Sigmoid colon (tissue), 4 donors: ENCODE measurements around the gene GRID2.

ENCODE experiments used
- POLR2A ChIP-seq, 2 donors: fragments of 450-650 bp; IDR thresholded peaks; one replicate each; pipeline ENCODE4 v1.6.1; 2016; ENCODE audit warnings: antibody characterized with exemption in 2 of 2, mild to moderate bottlenecking in 2 of 2, moderate library complexity in 2 of 2
- POLR2AphosphoS5 ChIP-seq, 4 donors: sonication (generic); formaldehyde crosslinking; IDR thresholded peaks; one replicate each; pipeline ENCODE4 v1.6.1; 2017; ENCODE audit warnings: antibody characterized with exemption in 4 of 4
- TF ChIP-seq, protein P1 (sequence below), 4 experiments: fragments of 450-650 bp in 3 of 4; fragments of 200-600 bp in 1 of 4; IDR thresholded peaks; one replicate each; pipeline ENCODE4 v1.5.1; 2016 to 2019; ENCODE audit warnings: antibody characterized with exemption in 4 of 4, mild to moderate bottlenecking in 3 of 4, moderate library complexity in 2 of 4

DNA sequence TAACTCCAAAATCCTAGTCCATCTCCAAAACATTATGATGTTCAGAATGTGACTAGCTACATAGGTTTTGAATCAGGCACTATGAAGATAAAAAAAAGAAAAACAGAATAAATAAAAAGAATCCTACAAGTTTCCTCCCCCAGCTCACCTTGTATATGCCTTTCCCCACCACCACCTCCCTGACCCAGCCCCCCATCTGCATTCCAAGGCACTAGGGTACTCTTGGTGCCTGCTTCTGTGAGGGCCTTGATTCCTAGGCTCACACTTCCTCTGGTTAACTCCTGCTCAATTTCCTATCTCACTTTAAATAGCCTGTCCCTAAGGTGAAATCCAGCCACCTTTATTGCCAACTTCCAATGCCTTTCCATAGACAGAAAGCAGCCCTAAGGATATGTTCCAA, 1346.1 kb downstream of the GRID2 start:
- TF ChIP-seq, protein P1, sequence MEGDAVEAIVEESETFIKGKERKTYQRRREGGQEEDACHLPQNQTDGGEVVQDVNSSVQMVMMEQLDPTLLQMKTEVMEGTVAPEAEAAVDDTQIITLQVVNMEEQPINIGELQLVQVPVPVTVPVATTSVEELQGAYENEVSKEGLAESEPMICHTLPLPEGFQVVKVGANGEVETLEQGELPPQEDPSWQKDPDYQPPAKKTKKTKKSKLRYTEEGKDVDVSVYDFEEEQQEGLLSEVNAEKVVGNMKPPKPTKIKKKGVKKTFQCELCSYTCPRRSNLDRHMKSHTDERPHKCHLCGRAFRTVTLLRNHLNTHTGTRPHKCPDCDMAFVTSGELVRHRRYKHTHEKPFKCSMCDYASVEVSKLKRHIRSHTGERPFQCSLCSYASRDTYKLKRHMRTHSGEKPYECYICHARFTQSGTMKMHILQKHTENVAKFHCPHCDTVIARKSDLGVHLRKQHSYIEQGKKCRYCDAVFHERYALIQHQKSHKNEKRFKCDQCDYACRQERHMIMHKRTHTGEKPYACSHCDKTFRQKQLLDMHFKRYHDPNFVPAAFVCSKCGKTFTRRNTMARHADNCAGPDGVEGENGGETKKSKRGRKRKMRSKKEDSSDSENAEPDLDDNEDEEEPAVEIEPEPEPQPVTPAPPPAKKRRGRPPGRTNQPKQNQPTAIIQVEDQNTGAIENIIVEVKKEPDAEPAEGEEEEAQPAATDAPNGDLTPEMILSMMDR (IDR thresholded peaks at IDR 0.05), result no peak
- TF ChIP-seq POLR2AphosphoS5 (IDR thresholded peaks at IDR 0.05) (no peak), POLR2A (IDR thresholded peaks at IDR 0.05) (no peak)
